Measurements from ENCODE around the gene COL25A1. TPM values are rescaled to one million over a fixed set of nuclear protein-coding genes. Genes with fewer than 3 reads are reported as not detected.
"Not testable (repeated sequence)": the region's sequence is repeated elsewhere in the genome, so short reads cannot be mapped to it uniquely, and the experiment has no call there.

The COL25A1 gene
- total RNA-seq, 1 donor from 2014 or later, result 0.73 TPM

DNA sequence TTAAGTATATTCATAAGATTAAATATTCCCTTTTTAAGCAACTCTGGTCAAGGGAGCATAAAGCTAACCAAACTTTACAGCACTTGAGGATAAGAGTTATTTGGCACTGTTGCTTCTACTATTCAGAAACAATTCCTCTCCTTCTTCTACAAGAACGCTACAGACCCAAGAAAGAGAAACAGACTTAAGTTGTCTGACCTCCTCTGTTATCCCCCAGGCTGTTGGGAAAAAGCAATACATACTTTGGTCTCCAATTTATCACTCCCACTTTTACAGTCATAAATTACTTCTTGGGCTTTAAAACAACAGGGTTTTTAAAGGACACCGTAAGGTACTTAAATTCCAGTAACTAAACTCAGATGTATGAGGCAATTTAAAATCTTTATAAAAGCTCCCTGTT lies 147.4 kb downstream of the COL25A1 start:
- intact Hi-C loops (cut with DNase I), result no loop called here
- no peak for ATAC-seq
- no peak for DNase-seq (ENCODE audit: missing footprints)

DNA sequence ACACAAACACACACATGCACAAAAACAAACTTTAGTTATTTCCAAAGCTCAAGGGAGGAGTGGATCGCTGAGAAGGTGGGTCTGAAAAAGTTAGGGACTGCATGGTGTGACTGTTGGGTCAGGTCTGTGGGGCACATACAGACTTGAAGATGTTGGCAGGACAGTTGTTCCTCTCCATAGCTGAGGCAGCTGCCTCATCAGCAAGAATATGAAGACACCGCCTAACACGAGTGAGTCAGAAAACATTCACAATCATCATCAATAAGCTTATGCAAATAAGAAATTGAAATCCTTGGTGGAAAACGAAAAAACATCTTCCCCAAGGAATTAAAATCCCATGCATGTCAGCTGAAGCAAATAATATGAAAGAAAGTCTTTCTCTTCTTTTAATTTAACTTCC lies 148.0 kb downstream of the COL25A1 start:
- DNase-seq (ENCODE audit: missing footprints), result no peak
- intact Hi-C loops (cut with DNase I), result no loop called here
- ATAC-seq, result no peak

DNA sequence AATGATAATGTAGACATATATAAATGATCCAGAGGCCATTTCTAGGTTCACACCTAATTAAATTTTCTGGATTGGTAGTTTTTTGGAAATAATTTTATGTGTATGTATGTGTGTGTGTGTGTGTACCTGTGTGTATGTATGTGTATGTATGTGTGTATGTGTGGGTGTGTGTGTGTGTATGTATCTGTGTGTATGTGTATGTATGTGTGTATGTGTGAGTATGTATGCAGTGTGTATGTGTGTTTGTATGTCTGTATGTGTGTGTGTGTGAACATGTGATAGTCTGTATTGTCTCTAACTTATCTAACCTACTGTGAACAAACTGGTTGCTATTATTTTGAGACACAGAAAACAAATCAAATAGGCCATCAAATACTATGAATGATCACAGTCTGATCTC lies 152.6 kb downstream of the COL25A1 start:
- ATAC-seq (no peak), DNase-seq (ENCODE audit: missing footprints) (no peak)
- intact Hi-C loops (cut with DNase I), result no loop called here

GRCh38 chr4:109148577-109149075 lies 153.8 kb downstream of the COL25A1 start:
- ATAC-seq, result no peak
- intact Hi-C loops (cut with DNase I), result no loop called here
- DNase-seq (ENCODE audit: missing footprints), result no peak

GRCh38 chr4:109147135-109147534 lies 155.3 kb downstream of the COL25A1 start:
- intact Hi-C loops (cut with DNase I), result no loop called here
- ATAC-seq (no peak), DNase-seq (ENCODE audit: missing footprints) (no peak)

- intact Hi-C loops (cut with DNase I), result no loop called here
- ATAC-seq (no peak), DNase-seq (ENCODE audit: missing footprints) (no peak)
Observed at GRCh38 chr4:109146499-109146898, 156.0 kb downstream of the COL25A1 start.

GRCh38 chr4:109138125-109138524 lies 164.3 kb downstream of the COL25A1 start:
- ATAC-seq; intact Hi-C loops (cut with DNase I); DNase-seq (ENCODE audit: missing footprints): not testable (repeated sequence)

GRCh38 chr4:109134921-109135320 lies 167.5 kb downstream of the COL25A1 start:
- intact Hi-C loops (cut with DNase I), result no loop called here
- ATAC-seq (no peak), DNase-seq (ENCODE audit: missing footprints) (no peak)

- intact Hi-C loops (cut with DNase I), result no loop called here
- DNase-seq (ENCODE audit: missing footprints) (no peak), ATAC-seq (no peak)
Observed at GRCh38 chr4:109134268-109134667, 168.2 kb downstream of the COL25A1 start.

DNA sequence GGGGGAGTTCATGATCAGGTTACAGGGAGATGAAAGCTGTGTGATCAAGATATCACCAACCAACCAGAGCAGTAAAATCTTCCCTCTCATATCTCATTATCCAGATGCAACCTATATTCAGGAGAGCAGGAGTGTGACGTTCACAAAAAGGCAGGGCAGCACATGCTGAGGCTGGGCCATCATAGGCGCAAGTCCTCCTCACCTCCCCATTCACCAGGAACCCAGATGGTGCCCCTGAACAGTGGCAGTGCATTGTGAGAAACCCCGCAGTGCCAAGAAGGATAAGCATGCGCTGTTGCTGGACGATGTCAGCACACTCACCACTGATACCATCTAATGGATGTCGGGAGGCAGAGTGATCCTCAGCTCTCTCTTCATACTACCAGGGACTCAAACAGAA lies 170.9 kb downstream of the COL25A1 start:
- DNase-seq (ENCODE audit: missing footprints), result no peak
- intact Hi-C loops (cut with DNase I), result no loop called here
- ATAC-seq, result no peak

GRCh38 chr4:109128589-109128988 lies 173.9 kb downstream of the COL25A1 start:
- DNase-seq (ENCODE audit: missing footprints) (no peak), ATAC-seq (no peak)
- intact Hi-C loops (cut with DNase I), result no loop called here

- intact Hi-C loops (cut with DNase I), result no loop called here
- no peak for ATAC-seq
- no peak for DNase-seq (ENCODE audit: missing footprints)
Observed at GRCh38 chr4:109127866-109128265, 174.6 kb downstream of the COL25A1 start.

DNA sequence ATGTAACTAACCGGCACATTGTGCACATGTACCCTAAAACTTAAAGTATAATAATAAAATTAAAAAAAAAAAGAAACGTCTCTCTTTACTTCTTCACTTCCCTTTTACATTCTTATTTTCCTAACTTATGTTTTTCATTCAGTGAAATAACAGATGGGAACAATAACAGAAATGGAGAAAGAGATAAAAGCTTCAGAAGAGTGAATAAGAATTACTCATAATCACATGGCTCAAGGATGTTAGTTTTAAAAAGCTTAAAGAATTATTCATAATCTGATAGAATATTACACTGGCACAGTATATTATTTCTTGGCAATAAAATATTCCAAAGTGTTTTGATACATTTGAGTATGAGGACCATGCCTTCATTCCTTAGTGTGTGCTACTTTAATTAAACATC lies 175.6 kb downstream of the COL25A1 start:
- DNase-seq (ENCODE audit: missing footprints) (no peak), ATAC-seq (no peak)
- intact Hi-C loops (cut with DNase I), result no loop called here

DNA sequence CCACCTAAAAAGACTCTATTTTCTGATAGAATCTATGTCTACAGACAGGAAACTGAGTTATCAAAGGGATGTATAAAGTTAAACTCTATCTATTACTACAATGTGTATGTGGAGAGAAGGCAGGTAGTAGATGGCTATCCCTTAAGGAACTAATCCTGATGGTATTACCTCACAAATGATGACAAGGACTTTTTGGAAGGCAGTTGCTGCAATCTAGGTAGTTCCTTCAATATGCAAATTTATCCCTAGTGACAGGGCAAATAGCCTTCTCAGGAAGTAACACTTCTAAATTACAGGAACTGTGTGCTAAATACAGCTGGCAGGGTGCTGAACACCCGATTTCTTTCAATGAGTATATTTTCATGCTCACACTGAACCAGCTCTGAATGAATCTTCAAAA lies 177.4 kb downstream of the COL25A1 start:
- intact Hi-C loops (cut with DNase I), result no loop called here
- no peak for DNase-seq (ENCODE audit: missing footprints)
- no peak for ATAC-seq

- ATAC-seq (no peak), DNase-seq (ENCODE audit: missing footprints) (no peak)
- intact Hi-C loops (cut with DNase I), result no loop called here
Observed at GRCh38 chr4:109123951-109124350, 178.5 kb downstream of the COL25A1 start.

- intact Hi-C loops (cut with DNase I), result no loop called here
- no peak for DNase-seq (ENCODE audit: missing footprints)
Observed at GRCh38 chr4:109121561-109121960, 180.9 kb downstream of the COL25A1 start.

DNA sequence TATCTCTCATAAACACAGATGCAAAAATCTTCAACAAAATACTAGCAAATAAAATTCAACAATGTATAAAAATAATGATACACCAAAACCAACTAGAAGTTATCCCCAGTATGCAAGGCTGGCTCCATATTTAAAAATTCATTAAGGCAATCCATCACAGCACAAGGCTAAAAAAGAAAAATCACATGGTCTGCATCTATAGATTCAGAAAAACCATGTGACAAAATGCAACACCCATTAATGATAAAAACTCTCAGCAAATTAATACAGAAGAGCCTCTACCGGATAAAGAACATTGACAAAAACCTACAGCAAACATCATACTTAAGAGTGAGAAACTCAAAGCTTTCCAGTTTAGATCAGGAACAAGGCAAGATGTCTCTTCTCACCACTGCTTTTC lies 182.6 kb downstream of the COL25A1 start:
- intact Hi-C loops (cut with DNase I), result no loop called here
- DNase-seq (ENCODE audit: missing footprints) (no peak), ATAC-seq (no peak)

More at GRCh38 chr4:109121561-109121960, 180.9 kb downstream of the COL25A1 start:
- ATAC-seq, result no peak

GRCh38 chr4:109118635-109119034 lies 183.8 kb downstream of the COL25A1 start:
- ATAC-seq (no peak), DNase-seq (ENCODE audit: missing footprints) (no peak)
- intact Hi-C loops (cut with DNase I), result no loop called here

GRCh38 chr4:109114501-109114900 lies 188.0 kb downstream of the COL25A1 start:
- intact Hi-C loops (cut with DNase I), result no loop called here
- ATAC-seq (no peak), DNase-seq (ENCODE audit: missing footprints) (no peak)

DNA sequence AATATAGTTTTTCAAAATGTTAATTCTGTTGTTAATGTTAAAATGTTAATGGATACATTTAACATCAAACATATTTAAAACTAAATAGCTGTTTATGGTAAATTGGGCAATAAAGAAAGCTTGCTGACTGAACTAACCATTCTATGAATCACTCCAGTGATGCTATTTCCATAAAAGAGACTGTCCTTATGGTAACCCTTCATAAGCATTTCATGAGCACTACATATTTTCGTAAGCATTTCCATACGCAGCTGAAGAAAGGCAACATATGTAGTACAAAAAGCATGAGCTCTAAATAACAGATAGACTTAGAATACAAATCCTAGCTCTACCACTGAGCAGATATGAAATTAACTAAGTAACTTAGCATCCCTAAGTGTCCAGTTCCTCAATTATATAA lies 188.9 kb downstream of the COL25A1 start:
- intact Hi-C loops (cut with DNase I), result no loop called here
- DNase-seq (ENCODE audit: missing footprints) (no peak), ATAC-seq (no peak)

DNA sequence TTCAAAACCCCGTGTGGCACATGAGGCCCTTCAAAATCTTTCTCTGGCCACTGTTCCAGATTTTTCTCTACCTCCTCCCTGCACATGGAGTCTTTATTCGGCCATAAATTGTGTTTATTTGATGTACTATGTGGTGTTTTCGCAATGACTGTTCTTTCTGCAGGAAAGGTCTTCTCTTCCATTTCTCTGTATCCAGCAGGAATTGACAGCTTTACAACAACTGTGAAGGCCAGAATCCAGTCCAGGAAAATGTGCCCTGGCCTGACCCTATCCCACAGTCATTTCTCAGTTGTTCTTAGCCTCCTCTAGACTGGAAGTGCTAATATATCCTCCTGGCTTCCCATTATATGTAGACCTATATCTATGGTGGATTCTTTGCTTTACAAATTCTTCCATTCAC lies 191.4 kb downstream of the COL25A1 start:
- DNase-seq (ENCODE audit: missing footprints), result no peak
- ATAC-seq, result no peak
- intact Hi-C loops (cut with DNase I), result no loop called here

DNA sequence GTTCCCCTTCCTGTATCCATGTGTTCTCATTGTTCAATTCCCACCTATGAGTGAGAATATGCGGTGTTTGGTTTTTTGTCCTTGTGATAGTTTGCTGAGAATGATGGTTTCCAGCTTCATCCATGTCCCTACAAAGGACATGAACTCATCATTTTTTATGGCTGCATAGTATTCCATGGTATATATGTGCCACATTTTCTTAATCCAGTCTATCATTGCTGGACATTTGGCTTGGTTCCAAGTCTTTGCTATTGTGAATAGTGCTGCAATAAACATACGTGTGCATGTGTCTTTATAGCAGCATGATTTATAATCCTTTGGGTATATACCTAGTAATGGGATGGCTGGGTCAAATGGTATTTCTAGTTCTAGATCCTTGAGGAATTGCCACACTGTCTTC lies 194.2 kb downstream of the COL25A1 start:
- ATAC-seq; intact Hi-C loops (cut with DNase I); DNase-seq (ENCODE audit: missing footprints): not testable (repeated sequence)

Data from Right ventricle myocardium inferior (tissue), 1 donor.